ENCODE data around the gene OXER1. TPM values are rescaled to one million over a fixed set of nuclear protein-coding genes. Genes with fewer than 3 reads are reported as not detected.

The OXER1 gene
- total RNA-seq, 1 donor, result 1.3 TPM

GRCh38 chr2:42770288-42771131, 6.6 kb upstream of the OXER1 start:
- DNase-seq (ENCODE audit: low read depth in 2 of 3, low spot score in 2 of 3), result peak in 2 of 3 donors; percentile 49 to 55

GRCh38 chr2:42769583-42770287, 5.8 kb upstream of the OXER1 start:
- no peak for DNase-seq (ENCODE audit: low read depth in 2 of 3, low spot score in 2 of 3)

- DNase-seq (ENCODE audit: low read depth in 2 of 3, low spot score in 2 of 3), result no peak
These were observed 4.8 kb upstream of the OXER1 start for GRCh38 chr2:42768706-42769256.

DNA sequence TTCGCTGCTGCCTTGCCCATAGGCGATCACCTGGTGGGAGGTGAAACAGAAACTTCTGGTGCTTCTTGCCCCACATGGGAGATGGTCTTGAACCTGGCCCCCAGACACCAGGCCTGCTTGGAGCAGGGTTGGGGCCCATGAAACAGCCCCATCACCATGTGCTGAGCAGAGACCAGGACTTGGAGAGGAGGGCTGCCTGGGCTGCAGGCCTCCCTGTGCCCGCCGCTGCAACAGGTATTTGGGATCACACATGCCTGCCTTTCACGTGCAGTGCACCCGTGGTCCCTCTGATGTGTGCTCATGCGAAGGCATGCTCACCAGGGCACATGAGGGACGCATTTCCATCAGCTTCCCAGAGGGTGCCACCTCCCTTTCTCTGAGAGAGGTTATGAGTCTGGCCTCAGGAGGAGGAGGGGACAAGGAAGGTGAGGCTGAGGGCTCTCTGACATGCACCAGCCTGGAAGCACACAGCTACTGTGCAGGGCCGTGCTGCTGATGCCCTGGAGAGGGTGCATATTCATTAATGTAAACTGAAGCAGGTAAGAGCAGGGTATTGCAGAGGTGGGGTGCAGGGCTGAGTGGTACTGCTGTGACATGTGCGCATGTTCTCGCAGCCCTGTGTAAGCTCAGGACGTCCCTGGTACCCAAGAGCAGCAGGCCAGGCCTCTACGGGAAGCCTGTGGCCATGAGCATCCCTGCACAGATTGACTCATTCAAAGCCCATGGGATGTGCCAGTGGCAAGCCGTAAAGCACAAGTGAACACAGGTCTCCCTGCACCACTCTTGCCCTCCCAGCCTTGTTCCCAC, 4.2 kb upstream of the OXER1 start:
- no peak for DNase-seq (ENCODE audit: low read depth in 2 of 3, low spot score in 2 of 3)

- no peak for DNase-seq (ENCODE audit: low read depth in 2 of 3, low spot score in 2 of 3)
These were observed 3.4 kb upstream of the OXER1 start for GRCh38 chr2:42767080-42767898.

- DNase-seq (ENCODE audit: low read depth in 2 of 3, low spot score in 2 of 3), result no peak
These were observed 1.8 kb upstream of the OXER1 start for GRCh38 chr2:42765686-42766085.

DNA sequence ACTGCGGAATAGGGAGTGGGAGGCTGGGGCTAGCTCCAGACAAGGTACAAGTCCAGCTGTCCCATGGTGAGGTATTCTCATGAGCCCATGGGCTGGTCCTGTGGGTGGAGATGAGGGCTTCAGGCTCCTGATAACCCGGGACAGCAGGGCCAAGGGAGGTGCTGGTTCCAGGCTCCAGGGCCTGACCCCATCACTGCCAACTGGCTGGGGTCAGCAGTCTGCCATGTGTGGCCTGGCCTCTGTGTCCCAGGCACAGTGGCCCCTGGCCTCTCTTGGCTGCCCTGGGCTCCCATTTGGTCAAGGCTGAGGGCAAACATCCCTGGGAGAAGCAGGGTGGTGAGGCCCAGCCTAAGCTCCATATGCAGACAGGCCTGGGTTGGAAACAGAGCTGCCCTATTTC, 966 bp upstream of the OXER1 start:
- no peak for DNase-seq (ENCODE audit: low read depth in 2 of 3, low spot score in 2 of 3)

DNA sequence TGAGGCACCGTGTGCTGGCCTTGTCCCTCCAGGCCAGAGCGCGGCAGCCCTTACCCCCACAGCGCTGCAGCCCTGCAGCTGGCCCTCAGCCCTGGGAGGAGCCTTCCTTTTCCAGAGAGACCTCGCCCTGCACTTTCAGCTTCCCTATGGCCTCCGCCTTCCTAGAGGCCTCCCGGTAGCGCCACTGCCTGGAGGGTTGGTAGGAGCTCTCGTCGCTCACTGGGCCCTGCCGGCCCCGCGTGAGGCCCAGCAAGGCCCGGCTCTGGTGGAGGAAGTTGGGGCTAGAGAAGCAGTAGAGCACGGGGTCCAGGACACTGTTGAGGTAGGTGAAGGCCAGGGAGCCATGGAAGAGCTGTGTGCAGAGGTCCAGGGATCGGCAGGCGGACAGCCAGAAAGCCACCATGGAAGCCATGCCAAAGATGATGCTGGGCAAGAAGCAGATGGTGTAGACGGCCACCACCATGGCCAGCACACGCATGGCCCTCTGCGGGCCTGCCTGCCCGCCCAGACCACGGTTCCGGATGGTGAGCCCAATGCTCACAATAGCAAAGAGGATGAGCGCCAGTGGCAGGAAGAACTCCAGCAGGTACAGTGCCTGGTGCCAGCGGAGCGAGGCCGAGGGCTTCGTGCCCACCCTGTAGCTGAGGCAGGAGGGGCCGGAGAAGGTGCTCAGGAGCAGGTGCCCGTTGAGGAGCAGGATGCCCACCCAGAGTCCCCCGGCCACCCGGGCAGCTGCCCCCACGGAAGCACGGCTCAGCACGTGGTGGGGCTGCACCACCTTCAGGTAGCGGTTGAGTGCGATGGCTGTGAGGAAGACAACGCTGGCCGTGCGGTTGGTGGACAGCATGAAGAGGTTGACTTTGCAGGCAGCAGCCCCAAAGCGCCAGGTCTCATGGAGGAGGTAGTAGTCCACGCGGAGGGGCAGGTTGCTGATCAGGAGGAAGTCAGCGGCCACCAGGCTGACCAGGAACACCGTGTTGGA, 821 bp downstream of the OXER1 start:
- DNase-seq (ENCODE audit: low read depth in 2 of 3, low spot score in 2 of 3), result no peak

GRCh38 chr2:42762155-42762554, 1.8 kb downstream of the OXER1 start:
- no peak for DNase-seq (ENCODE audit: low read depth in 2 of 3, low spot score in 2 of 3)

DNA sequence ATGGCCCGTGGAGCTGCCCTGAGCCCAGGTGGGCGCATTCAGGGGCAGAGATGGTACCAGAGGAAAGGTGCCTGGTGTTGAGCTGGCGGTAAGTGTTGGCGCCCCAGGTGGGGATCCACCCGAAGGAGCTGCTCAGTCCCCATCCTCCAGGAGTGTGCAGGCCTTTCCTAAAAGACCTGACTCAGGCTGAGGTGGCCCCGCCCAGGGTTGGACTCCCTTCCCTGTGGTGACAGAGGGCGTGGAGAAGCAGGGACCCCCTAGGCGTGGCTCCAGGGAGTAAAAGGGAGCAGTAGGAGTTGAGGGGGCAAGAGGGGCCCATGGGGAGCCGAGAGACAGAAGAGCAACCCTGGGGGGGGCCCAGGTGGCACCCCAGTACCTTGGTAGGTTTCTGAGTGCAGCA, 2.4 kb downstream of the OXER1 start:
- DNase-seq (ENCODE audit: low read depth in 2 of 3, low spot score in 2 of 3), result no peak

DNA sequence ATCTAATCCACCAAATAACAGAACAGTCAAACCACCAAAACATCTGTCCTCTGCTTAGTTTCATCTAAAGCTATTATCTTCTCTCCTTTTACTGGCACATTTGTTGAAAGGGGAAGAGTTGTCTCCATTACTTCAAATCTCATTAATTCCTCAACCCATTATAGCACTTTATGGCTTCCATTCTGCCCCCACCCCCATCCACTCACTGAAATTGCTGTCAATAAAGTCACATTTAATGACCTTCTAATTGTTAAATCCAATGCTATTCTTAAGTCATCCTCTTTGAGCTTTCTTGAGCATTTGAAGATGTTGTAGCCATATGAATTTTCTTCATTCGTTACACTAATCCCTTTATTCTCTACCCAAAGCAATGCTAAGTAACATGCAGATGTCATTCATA, 5.2 kb downstream of the OXER1 start:
- DNase-seq (ENCODE audit: low read depth in 2 of 3, low spot score in 2 of 3), result no peak

GRCh38 chr2:42757981-42758740, 5.8 kb downstream of the OXER1 start:
- no peak for DNase-seq (ENCODE audit: low read depth in 2 of 3, low spot score in 2 of 3)

DNA sequence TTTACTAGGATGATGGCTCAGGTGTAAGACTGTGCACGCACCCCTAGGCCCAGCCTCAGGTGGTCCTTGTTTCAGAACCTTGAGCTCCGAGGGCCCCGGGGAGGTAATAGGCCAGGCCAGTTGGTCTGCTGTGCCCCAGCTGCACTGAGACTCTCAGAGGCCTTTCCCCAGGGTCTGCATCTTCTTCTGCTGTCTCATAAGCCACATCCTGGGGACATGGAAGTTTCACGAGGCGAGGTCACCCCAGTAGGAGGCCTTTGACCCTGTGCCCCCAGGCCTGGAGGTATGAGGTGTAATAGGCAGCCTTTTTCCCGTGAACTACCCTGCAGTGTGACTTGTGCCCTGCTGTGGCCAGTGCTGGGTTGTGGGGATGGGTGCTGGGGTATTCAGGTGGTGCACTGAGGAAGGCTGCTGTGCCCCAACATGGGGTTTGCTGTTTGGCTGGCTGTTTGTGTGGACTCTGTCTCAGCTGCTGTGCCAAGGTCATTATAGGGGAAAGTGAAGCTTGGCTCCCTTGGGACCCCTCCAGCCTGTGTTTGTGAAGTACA, 6.9 kb downstream of the OXER1 start:
- DNase-seq (ENCODE audit: low read depth in 2 of 3, low spot score in 2 of 3), result no peak

DNA sequence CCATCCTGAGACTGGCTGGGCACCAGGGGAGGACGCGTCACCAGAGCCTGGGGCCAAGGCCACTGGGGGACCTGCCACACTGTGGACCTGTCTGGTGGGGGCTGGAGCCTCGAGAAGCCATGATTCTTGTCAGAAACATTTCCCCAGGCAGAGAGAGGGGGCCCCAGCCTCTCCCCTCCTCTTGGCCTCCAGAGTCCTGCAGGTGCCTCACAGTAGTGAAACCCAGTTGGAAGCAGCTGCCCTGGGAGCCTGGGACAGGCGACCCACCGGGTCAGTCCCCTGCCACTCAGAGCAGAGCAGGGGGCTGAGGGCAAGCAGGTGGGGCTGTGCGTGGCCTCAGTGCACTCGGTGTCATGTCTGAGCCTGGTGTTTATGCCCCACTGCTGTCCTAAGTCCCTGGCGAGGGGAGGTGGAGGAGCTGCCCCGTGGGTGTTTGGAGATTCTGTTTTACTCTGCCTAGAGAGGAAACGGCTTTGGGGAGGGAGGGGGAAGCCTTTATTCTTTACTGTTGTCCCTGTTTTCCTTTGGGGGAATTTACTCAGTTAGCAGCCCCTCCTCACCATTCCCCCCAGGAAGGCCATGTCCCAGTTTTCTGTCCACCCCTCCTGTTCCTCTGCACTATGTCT, 7.7 kb downstream of the OXER1 start:
- no peak for DNase-seq (ENCODE audit: low read depth in 2 of 3, low spot score in 2 of 3)

GRCh38 chr2:42755191-42755880, 8.6 kb downstream of the OXER1 start:
- DNase-seq (ENCODE audit: low read depth in 2 of 3, low spot score in 2 of 3), result peak in 1 of 3 donors; percentile 23

GRCh38 chr2:42754776-42755140, 9.2 kb downstream of the OXER1 start:
- no peak for DNase-seq (ENCODE audit: low read depth in 2 of 3, low spot score in 2 of 3)
